HCEC 1CT (cell line): ENCODE results near the gene ANGEL1.

Experiments used
- DNase-seq: peaks from one replicate; pipeline ENCODE4 v3.0.0-alpha.2; 2017

ANGEL1 gene

DNA sequence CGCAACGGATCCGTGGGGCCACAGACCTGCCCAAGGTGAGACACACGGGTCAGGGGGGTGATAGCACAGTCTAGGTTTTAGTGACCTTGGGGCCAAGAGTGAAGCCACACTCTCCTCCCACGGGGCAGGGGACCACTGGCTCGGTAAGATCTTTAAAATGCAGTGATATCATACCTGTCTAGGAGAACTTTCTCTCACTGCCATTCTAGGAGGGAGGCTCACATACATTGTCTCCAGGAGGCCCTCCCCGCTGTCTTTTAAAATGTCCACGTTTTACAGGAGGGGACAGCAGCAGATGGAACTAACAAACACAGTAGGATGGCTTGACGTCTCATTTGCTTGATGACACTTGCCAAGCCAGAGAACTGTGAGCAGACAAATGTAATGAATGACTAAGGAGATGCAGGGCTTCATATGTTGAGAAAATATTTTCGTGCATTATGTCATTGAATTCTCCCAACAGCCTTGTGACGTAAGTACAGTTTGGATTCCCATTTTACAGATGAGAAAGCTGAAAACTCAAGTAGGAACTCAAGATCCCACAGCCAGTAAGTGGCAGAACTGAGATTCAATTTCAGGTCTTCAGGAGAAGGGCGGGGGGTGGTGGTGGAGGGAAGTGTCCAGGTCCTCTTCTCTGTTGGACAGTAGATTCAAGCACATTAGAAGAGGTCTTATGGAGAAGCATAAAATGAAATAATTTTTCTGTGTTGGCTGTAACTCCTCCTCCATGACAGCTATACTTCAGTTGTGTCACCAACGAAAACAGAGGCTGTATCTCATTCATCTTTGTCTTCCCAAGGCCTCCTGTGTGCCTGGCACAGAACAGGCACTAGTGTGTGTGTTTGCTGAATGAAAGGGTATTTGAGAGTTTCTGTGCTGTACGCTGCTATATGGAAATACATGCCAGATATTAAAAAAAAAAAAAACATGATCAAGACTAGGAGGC lies 49.3 kb downstream of the ANGEL1 start:
- no peak for DNase-seq

DNA sequence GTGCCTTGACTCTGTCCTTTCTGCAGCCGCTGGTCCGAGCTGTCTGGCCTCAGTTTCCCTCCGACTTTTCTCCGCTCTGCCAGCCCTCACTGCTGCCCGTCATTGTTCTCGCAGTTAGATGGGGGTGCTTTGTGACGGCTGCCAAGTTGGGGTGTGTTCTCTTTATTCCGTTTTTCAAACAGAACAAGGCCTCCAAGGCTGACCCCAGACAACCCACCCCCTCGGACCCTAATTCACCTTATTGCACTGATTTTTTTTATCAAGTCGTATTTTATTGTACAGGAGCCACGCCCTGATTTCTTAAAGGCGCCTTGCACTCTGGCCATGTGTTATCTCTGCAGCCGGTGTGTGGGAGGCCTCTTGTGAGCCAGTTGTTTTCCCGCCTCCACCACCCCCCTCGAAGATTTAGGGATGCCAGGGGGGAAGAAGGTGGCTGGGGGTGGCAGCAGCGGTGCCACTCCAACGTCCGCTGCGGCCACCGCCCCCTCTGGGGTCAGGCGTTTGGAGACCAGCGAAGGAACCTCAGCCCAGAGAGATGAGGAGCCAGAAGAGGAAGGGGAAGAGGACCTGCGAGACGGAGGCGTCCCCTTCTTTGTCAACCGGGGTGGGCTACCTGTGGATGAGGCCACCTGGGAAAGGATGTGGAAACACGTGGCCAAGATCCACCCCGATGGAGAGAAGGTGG lies 50.1 kb downstream of the ANGEL1 start:
- DNase-seq, result no peak

DNA sequence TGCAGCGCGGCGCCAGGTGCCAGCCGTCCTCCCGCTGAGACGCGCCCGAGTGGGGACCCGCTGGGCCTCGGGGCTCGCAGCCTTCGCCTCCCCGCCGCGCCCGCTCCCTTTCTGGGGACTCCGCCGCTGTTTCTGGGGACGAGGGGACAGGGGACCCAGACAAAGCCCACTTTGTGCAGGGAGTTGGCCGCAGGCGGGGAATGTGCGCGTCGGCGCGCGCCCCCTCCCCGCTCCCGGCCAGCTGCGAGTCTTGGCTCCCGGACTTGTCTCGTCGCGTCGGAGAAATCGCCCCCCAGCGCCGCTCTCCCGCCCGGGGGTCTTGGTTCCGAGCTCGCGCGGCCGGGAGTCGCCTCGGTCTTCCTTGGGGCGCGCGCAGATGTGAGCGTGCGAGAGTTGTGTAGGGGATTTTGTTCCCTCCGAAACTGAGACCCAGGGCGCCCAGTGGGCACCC lies 50.7 kb downstream of the ANGEL1 start:
- DNase-seq, result no peak

DNA sequence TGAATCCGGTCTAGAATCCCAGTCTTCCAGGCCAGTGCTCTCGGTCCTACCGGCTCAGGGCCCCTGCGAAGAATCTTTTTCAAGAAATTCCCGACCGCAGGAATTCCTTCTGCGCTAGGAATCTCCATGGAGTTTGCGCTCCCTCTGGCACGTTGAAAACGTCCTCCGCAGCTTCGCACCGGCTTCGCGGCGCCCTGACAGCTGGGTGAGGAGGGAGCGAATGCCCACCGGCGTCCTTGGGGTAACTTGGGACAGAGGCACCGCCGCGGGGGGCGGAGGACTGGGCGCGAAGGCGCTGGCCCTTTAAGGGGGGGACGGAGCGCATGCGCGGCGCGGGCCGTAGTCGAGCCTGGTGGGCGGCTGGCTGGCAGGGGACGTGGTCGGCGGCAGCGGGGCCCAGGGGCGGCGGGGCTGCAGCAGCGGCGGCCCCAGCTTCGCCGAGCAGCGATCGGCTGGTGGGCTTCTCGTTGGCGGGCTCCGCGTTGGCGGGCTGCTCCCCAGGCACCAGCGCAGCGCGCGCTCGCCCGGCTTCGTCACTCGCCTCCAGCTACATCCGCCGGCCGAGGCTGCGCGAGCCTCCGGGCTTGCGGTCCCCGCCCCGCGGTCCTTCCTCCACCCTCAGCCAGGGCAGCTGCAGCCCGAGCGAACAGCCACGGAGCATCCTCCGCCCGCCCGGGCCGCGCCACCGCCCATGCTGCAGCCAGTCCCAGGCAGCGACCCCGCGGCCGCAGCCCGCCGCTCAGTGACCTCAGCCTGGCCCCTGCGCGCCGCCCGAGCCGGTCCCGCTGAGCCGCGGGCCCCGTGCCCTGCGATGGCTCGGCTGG lies 51.3 kb downstream of the ANGEL1 start, which contains the start of gene VASH1:
TSS of gene VASH1 (plus strand) at position 333 of the 824 bp plus-strand sequence. CDS start 1,354 bp downstream, outside the sequence.
- DNase-seq, result peak; percentile 74

- no peak for DNase-seq
Observed at GRCh38 chr14:76760331-76761135, 52.1 kb downstream of the ANGEL1 start.

GRCh38 chr14:76759589-76759988 lies 53.1 kb downstream of the ANGEL1 start:
- no peak for DNase-seq

DNA sequence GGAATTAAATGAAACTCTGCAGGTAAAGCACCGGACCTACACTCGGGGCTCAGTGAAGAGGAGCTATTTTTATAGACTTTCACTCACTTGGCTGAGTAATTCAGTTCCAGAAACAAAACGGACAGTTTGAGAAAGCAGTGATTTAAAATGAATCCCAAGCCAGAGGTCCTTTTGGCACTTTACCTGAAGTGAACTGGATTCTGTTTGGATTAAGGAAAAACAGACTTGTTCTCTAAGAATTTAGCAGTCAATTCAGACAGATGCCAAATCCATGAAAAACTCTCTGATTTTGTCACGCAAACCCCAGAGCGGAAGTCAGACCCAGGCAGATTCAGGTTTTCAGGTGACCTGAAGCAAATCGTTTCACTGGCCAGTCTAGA lies 56.3 kb downstream of the ANGEL1 start:
- DNase-seq, result no peak

- no peak for DNase-seq
Observed at GRCh38 chr14:76755610-76756370, 56.9 kb downstream of the ANGEL1 start.

GRCh38 chr14:76754586-76754985 lies 58.1 kb downstream of the ANGEL1 start:
- no peak for DNase-seq

- no peak for DNase-seq
Observed at GRCh38 chr14:76753541-76754198, 59.0 kb downstream of the ANGEL1 start.

DNA sequence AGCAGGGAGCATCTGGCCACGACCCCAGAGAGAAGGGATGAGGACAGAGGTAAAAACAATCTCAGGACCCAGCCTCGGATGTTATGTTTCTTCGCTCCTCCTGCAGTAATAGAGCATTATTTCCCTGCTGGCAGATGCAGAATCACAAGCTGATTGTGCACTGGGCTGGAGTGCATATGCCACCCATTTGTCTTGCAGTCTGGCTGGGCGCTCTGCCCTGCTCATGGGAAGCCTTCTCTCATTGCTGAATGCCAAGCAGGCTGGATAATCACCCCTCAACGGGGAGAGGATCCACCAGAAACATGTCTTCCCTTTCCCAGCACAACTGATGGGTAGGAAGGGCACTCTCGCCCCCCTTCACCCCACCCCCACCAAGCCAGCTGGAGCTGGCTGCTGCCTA lies 59.9 kb downstream of the ANGEL1 start:
- DNase-seq, result no peak

- DNase-seq, result no peak
Observed at GRCh38 chr14:76742966-76743365, 69.7 kb downstream of the ANGEL1 start.

- no peak for DNase-seq
Observed at GRCh38 chr14:76742185-76742584, 70.5 kb downstream of the ANGEL1 start.

- no peak for DNase-seq
Observed at GRCh38 chr14:76741074-76741473, 71.6 kb downstream of the ANGEL1 start.
